Gastrocnemius medialis (tissue), 4 donors: Measurements from ENCODE around the gene KPNA6.

Experiments used
- CTCF ChIP-seq, 5 experiments: fragments of 450-650 bp in 3 of 5; fragments of 200-600 bp in 2 of 5; sonication (generic) in 2 of 5; IDR thresholded peaks in 4 of 5; conservative IDR thresholded peaks in 1 of 5; 1 replicate in 4 of 5; 2 replicates in 1 of 5; pipeline ENCODE4 v1.5.1; 2016 to 2019; ENCODE audit warnings: antibody characterized with exemption in 5 of 5, mild to moderate bottlenecking in 3 of 5, moderate library complexity in 3 of 5
- POLR2A ChIP-seq, 2 donors: fragments of 450-650 bp; IDR thresholded peaks; one replicate each; pipeline ENCODE4 v1.6.1; 2017; ENCODE audit warnings: antibody characterized with exemption in 2 of 2, mild to moderate bottlenecking in 2 of 2, moderate library complexity in 2 of 2

GRCh38 chr1:32197837-32198236 lies 90.0 kb downstream of the KPNA6 start:
- TF ChIP-seq CTCF (IDR thresholded peaks at IDR 0.05 in 4 of 5, conservative IDR thresholded peaks at IDR 0.05 in 1 of 5): no peak
- TF ChIP-seq POLR2A (IDR thresholded peaks at IDR 0.05): no peak
